BJ (cell line): ENCODE results near the gene ATP10D. TPM values are rescaled to one million over a fixed set of nuclear protein-coding genes. Genes with fewer than 3 reads are reported as not detected.
"Not testable (repeated sequence)": the region's sequence is repeated elsewhere in the genome, so short reads cannot be mapped to it uniquely, and the experiment has no call there.

Experiments used
- CTCF ChIA-PET: fragments of 350-600 bp; formaldehyde crosslinking; extraction: SDS; loops from one replicate; lab custom pipeline; 2021; ENCODE audit warnings: antibody characterized with exemption, inconsistent platforms; lab: Yijun Ruan, JAX
- POLR2A ChIA-PET: fragments of 300-600 bp; sonication (Branson Sonifier 250); formaldehyde crosslinking; extraction: SDS; loops from one replicate; lab custom pipeline; 2021; ENCODE audit warnings: antibody characterized with exemption; lab: Charles Lee
- DNase-seq: peaks from one replicate; pipeline ENCODE4 v3.0.0-alpha.2; 2011; ENCODE audit warnings: low read depth
- H3K27me3 ChIP-seq: 2 replicates; pipeline ENCODE4 v1.6.0; 2011; ENCODE audit warnings: low read length; ENCODE audit not compliant: control insufficient read depth, insufficient read depth
- H3K36me3 ChIP-seq: 2 replicates; pipeline ENCODE4 v1.5.1; 2011; ENCODE audit warnings: low read length; ENCODE audit not compliant: control insufficient read depth, insufficient read depth
- H3K4me3 ChIP-seq: 2 replicates; pipeline ENCODE4 v1.5.1; 2011; ENCODE audit warnings: low read depth, mild to moderate bottlenecking, control low read depth, low read length
- CTCF ChIP-seq: IDR thresholded peaks from 2 replicates; pipeline ENCODE4 v1.5.1; 2011; ENCODE audit warnings: low read depth, mild to moderate bottlenecking, control low read depth, inconsistent platforms, low read length, moderate library complexity; ENCODE audit not compliant: insufficient read depth
- polyA plus RNA-seq: library from polyadenylated mRNA; depleted of rRNA; stranded (reverse); fragments of >200 nt; gene quantifications from 2 replicates; pipeline ENCODE4 v1.2.3, GENCODE V29; 2011

ATP10D gene
- polyA plus RNA-seq, 1 experiment, result 65.5 TPM

DNA sequence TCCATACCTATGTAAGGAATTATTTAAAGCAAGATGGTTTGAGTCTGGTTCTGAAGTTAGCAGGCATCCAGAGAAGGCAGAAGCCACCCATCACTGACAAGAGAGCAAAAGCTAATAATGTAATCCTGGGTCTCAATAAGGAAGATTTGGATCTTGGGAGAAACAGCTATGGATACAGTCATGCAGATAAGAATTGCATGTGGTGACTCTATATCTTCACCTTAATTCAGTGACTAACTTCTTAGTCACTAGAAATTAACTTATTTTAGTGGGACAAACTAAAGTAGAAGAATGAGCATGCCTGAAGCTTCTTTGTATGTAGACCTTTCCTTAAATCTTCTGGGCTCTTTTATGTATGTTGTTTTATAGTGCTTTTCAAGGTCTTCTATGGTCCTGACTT, 66.6 kb downstream of the ATP10D start:
- DNase-seq, result no peak
- peaks cover 3% of the 10 kb centered on the region; the same call in 1 of the 2 replicates for H3K36me3 ChIP-seq
- POLR2A ChIA-PET, result interaction anchor here (0.8 kb wide), 1 partner anchor 9 kb away, joined by 3 read pairs; no protein-coding TSS in a partner anchor
- CTCF ChIA-PET, result interaction anchor here (1.1 to 2.2 kb wide), 3 partner anchors 11 to 12 kb away, joined by 4 to 6 read pairs (median 4); no protein-coding TSS in a partner anchor
- no peak overlapping the region for H3K4me3 ChIP-seq
- no peaks in the 10 kb centered on the region for H3K27me3 ChIP-seq
- TF ChIP-seq CTCF, result no peak

GRCh38 chr4:47553329-47554125, 68.5 kb downstream of the ATP10D start:
- ChIA-PET CTCF (interaction anchor here (0.9 to 2.2 kb wide), 3 partner anchors 10 to 43 kb away, joined by 3 to 6 read pairs (median 3); no protein-coding TSS in a partner anchor), POLR2A (no interaction called here)
- no peak overlapping the region for H3K4me3 ChIP-seq
- H3K36me3 ChIP-seq, result peaks cover 7% of the 10 kb centered on the region
- no peak for TF ChIP-seq CTCF
- no peak for DNase-seq
- H3K27me3 ChIP-seq, result no peaks in the 10 kb centered on the region

DNA sequence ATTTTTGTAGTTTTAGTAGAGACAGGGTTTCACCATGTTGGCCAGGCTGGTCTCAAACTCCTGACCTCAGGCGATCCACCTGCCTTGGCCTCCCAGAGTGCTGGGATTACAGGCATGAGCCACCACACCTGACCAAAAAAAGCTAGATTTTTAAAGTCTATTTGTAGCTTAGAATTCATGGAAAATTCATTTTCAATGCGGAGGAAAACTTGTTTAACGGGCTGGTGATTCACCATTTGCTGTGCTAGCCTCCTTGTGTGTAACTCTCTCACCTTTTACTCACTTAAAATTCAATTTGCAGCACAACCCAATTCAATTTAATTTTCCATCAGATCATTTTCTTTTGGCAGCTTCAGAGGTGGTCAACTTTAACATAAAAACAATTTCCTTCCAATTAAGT, 70.8 kb downstream of the ATP10D start:
- DNase-seq, H3K27me3 ChIP-seq, H3K4me3 ChIP-seq, POLR2A ChIA-PET: not testable (repeated sequence)
- CTCF ChIA-PET, result interaction anchor here (2.0 kb wide), 1 partner anchor 9 kb away, joined by 7 read pairs; no protein-coding TSS in a partner anchor
- peaks cover 10% of the 10 kb centered on the region for H3K36me3 ChIP-seq

DNA sequence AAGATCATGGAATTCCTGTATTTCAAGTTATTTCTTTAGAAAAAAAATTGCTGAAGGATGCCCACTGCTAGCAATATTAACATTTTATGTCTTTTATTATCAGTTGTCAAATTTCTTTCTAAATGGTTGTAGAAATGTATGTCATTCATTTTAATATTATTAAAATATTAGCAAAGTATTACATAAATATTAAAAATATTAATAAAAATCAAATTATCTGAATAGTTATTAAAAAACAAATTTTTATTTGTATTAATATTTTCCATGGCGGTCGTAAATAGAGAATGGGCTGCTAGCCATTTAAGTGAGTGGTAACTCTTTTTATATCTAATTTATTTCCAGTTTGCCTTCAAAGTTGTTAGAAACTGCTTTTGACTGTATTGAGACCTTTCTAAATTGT, 72.2 kb downstream of the ATP10D start:
- CTCF ChIA-PET, result no interaction called here
- H3K27me3 ChIP-seq, result no peaks in the 10 kb centered on the region
- POLR2A ChIA-PET, result no interaction called here
- TF ChIP-seq CTCF, result no peak
- no peak for DNase-seq
- peaks cover 9% of the 10 kb centered on the region for H3K36me3 ChIP-seq
- H3K4me3 ChIP-seq, result no peak overlapping the region

GRCh38 chr4:47560682-47561081, 75.6 kb downstream of the ATP10D start:
- Histone ChIP-seq H3K27me3 (no peaks in the 10 kb centered on the region), H3K4me3 (no peak overlapping the region), H3K36me3 (peaks cover 10% of the 10 kb centered on the region)
- POLR2A ChIA-PET, result no interaction called here
- TF ChIP-seq CTCF, result no peak
- no peak for DNase-seq
- CTCF ChIA-PET, result interaction anchor here (1.0 kb wide), 1 partner anchor 50 kb away, joined by 3 read pairs; no protein-coding TSS in a partner anchor
